GM06990 (cell line): ENCODE data around the gene KRTAP29-1.
"Not testable (repeated sequence)": the region's sequence is repeated elsewhere in the genome, so short reads cannot be mapped to it uniquely, and the experiment has no call there.

Source experiments
- DNase-seq: peaks from one replicate; pipeline ENCODE4 v3.0.0-alpha.2; 2011; ENCODE audit not compliant: insufficient read length; ENCODE audit errors: extremely low read depth
- H3K27me3 ChIP-seq: replicated peaks from 2 replicates; pipeline ENCODE4 v1.6.0; 2011; ENCODE audit warnings: low read length; ENCODE audit not compliant: control insufficient read depth, insufficient read depth
- H3K36me3 ChIP-seq: 2 replicates; pipeline ENCODE4 v1.5.1; 2011; ENCODE audit warnings: low read length; ENCODE audit not compliant: control insufficient read depth, insufficient read depth
- H3K4me3 ChIP-seq: replicated peaks from 2 replicates; pipeline ENCODE4 v1.5.1; 2011; ENCODE audit warnings: low read depth, mild to moderate bottlenecking, control low read depth, low read length
- CTCF ChIP-seq: IDR thresholded peaks from 2 replicates; pipeline ENCODE4 v1.5.1; 2011; ENCODE audit warnings: low read length, control low read depth, mild to moderate bottlenecking, inconsistent platforms; ENCODE audit not compliant: insufficient read depth, poor library complexity, severe bottlenecking

Gene KRTAP29-1

GRCh38 chr17:41264599-41264998 lies 38.1 kb downstream of the KRTAP29-1 start:
- no peak overlapping the region for H3K4me3 ChIP-seq
- no peak for TF ChIP-seq CTCF

GRCh38 chr17:41263212-41263611 lies 39.4 kb downstream of the KRTAP29-1 start:
- no peak for TF ChIP-seq CTCF
- DNase-seq = no peak
- H3K27me3 ChIP-seq = no peaks in the 10 kb centered on the region
- no peak overlapping the region for H3K4me3 ChIP-seq
- H3K36me3 ChIP-seq = no peaks in the 10 kb centered on the region

More at GRCh38 chr17:41264599-41264998, 38.1 kb downstream of the KRTAP29-1 start:
- DNase-seq = no peak
- H3K36me3 ChIP-seq = no peaks in the 10 kb centered on the region
- H3K27me3 ChIP-seq = no peaks in the 10 kb centered on the region

- H3K36me3 ChIP-seq = no peaks in the 10 kb centered on the region
- H3K4me3 ChIP-seq = no peak overlapping the region
- DNase-seq = no peak
- H3K27me3 ChIP-seq = no peaks in the 10 kb centered on the region
- no peak for TF ChIP-seq CTCF
These were observed 44.2 kb downstream of the KRTAP29-1 start for GRCh38 chr17:41258406-41258805.

- TF ChIP-seq CTCF = no peak
- Histone ChIP-seq H3K27me3 (no peaks in the 10 kb centered on the region), H3K4me3 (no peak overlapping the region), H3K36me3 (no peaks in the 10 kb centered on the region)
- DNase-seq = no peak
These were observed 46.4 kb downstream of the KRTAP29-1 start for GRCh38 chr17:41256291-41256685.

DNA sequence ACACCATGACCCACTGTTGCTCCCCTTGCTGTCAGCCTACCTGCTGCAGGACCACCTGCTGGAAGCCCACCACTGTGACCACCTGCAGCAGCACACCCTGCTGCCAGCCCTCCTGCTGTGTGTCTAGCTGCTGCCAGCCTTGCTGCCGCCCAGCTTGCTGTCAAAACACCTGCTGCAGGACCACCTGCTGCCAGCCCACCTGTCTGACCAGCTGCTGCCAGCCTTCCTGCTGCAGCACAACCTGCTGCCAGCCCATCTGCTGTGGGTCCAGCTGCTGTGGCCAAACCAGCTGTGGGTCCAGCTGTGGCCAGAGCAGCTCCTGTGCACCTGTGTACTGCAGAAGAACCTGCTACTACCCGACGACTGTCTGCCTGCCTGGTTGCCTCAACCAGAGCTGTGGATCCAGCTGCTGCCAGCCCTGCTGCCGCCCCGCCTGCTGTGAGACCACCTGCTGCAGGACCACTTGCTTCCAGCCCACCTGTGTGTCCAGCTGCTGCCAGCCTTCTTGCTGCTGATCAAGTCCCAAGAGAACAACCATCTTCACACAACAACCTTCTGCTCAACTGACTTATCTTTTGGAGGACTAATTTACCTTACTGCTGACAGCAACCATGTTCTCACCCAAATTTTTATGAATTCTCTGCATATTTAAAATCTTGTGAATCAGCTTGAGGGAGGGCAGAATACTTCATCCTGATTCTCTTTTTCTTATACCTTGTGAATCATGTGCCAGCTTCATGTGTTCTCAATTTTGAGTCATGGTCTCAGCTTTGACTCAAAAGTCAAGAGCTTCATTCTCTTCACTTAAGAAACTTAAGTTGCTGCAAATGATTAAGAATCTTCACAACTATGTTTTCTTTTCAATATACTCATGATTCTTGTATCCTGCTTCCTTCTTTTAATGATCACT lies 47.0 kb downstream of the KRTAP29-1 start, which contains the start of gene KRTAP9-9:
Gene KRTAP9-9, plus strand, starts transcription at position 4 of the 910 bp plus-strand sequence.
- H3K27me3 ChIP-seq, DNase-seq, H3K36me3 ChIP-seq, H3K4me3 ChIP-seq: not testable (repeated sequence)

GRCh38 chr17:41254861-41255260 lies 47.8 kb downstream of the KRTAP29-1 start:
- no peak for TF ChIP-seq CTCF
- Histone ChIP-seq H3K36me3 (no peaks in the 10 kb centered on the region), H3K4me3 (no peak overlapping the region), H3K27me3 (no peaks in the 10 kb centered on the region)
- DNase-seq = no peak
